ENCODE measurements around the gene SPTLC3. TPM values are rescaled to one million over a fixed set of nuclear protein-coding genes. Genes with fewer than 3 reads are reported as not detected.

Gene SPTLC3
- total RNA-seq: 30.1 TPM

GRCh38 chr20:13008761-13009681, at the start of gene SPTLC3:
Gene SPTLC3 (plus strand): TSS chr20:13008972. CDS start chr20:13009268, 296 bp downstream.
- intact Hi-C loops (cut with DNase I): no loop called here
- ATAC-seq: peak; percentile 87
- peak; percentile 68 for DNase-seq (ENCODE audit: low spot score)

GRCh38 chr20:12961725-12962124, 47.0 kb upstream of the SPTLC3 start:
- no peak for DNase-seq (ENCODE audit: low spot score)
- intact Hi-C loops (cut with DNase I): no loop called here
- ATAC-seq: no peak

- ATAC-seq (no peak), DNase-seq (ENCODE audit: low spot score) (no peak)
- intact Hi-C loops (cut with DNase I): no loop called here
Measured at GRCh38 chr20:12962895-12963294, 45.9 kb upstream of the SPTLC3 start.

- intact Hi-C loops (cut with DNase I): no loop called here
- no peak for DNase-seq (ENCODE audit: low spot score)
Measured at GRCh38 chr20:12963416-12963815, 45.4 kb upstream of the SPTLC3 start.

GRCh38 chr20:12965212-12965869, 43.4 kb upstream of the SPTLC3 start:
- ATAC-seq (no peak), DNase-seq (ENCODE audit: low spot score) (no peak)
- intact Hi-C loops (cut with DNase I): no loop called here

More at GRCh38 chr20:12963416-12963815, 45.4 kb upstream of the SPTLC3 start:
- ATAC-seq: no peak

GRCh38 chr20:12965870-12966251, 42.9 kb upstream of the SPTLC3 start:
- ATAC-seq: no peak
- intact Hi-C loops (cut with DNase I): no loop called here
- DNase-seq (ENCODE audit: low spot score): no peak

- no peak for ATAC-seq
- no peak for DNase-seq (ENCODE audit: low spot score)
- intact Hi-C loops (cut with DNase I): no loop called here
Measured at GRCh38 chr20:12966468-12967085, 42.2 kb upstream of the SPTLC3 start.

GRCh38 chr20:12967932-12968331, 40.8 kb upstream of the SPTLC3 start:
- DNase-seq (ENCODE audit: low spot score): no peak
- ATAC-seq: no peak
- intact Hi-C loops (cut with DNase I): no loop called here

- ATAC-seq (no peak), DNase-seq (ENCODE audit: low spot score) (no peak)
Measured at GRCh38 chr20:12968472-12968871, 40.3 kb upstream of the SPTLC3 start.

GRCh38 chr20:12969071-12969669, 39.6 kb upstream of the SPTLC3 start:
- ATAC-seq (no peak), DNase-seq (ENCODE audit: low spot score) (no peak)
- intact Hi-C loops (cut with DNase I): no loop called here

More at GRCh38 chr20:12968472-12968871, 40.3 kb upstream of the SPTLC3 start:
- intact Hi-C loops (cut with DNase I): no loop called here

GRCh38 chr20:12970372-12970821, 38.4 kb upstream of the SPTLC3 start:
- intact Hi-C loops (cut with DNase I): loop anchor here (10.0 kb wide), 1 partner anchor 134 kb away; no protein-coding TSS in a partner anchor
- DNase-seq (ENCODE audit: low spot score) (no peak), ATAC-seq (peak; percentile 76)

- ATAC-seq: no peak
Measured at GRCh38 chr20:12975833-12976608, 32.8 kb upstream of the SPTLC3 start.

GRCh38 chr20:12976720-12977309, 32.0 kb upstream of the SPTLC3 start:
- intact Hi-C loops (cut with DNase I): loop anchor here (10.0 kb wide), 1 partner anchor 128 kb away; no protein-coding TSS in a partner anchor
- ATAC-seq (no peak), DNase-seq (ENCODE audit: low spot score) (no peak)

More at GRCh38 chr20:12975833-12976608, 32.8 kb upstream of the SPTLC3 start:
- DNase-seq (ENCODE audit: low spot score): no peak
- intact Hi-C loops (cut with DNase I): loop anchor here (10.0 kb wide), 1 partner anchor 129 kb away; no protein-coding TSS in a partner anchor

GRCh38 chr20:12977328-12978125, 31.2 kb upstream of the SPTLC3 start:
- ATAC-seq (no peak), DNase-seq (ENCODE audit: low spot score) (no peak)
- intact Hi-C loops (cut with DNase I): loop anchor here (10.0 kb wide), 1 partner anchor 127 kb away; no protein-coding TSS in a partner anchor

GRCh38 chr20:12978126-12978394, 30.7 kb upstream of the SPTLC3 start:
- DNase-seq (ENCODE audit: low spot score) (no peak), ATAC-seq (no peak)
- intact Hi-C loops (cut with DNase I): loop anchor here (10.0 kb wide), 1 partner anchor 127 kb away; no protein-coding TSS in a partner anchor

- DNase-seq (ENCODE audit: low spot score): no peak
- intact Hi-C loops (cut with DNase I): loop anchor here (10.0 kb wide), 1 partner anchor 126 kb away; no protein-coding TSS in a partner anchor
- no peak for ATAC-seq
Measured at GRCh38 chr20:12978613-12979495, 29.9 kb upstream of the SPTLC3 start.

Data from sciatic nerve (tissue), 2 donors.